Activated CD4-positive, alpha-beta T cell treated with anti-CD3 and anti-CD28 coated beads, Interleukin-2, Interleukin-6, amounts not matched to agents 100 ng/mL and 50 ng/mL, durations not matched to agents 16 hours and 8 hours (primary cell): Measurements from ENCODE around the gene GRN.
"Not testable (repeated sequence)": the region's sequence is repeated elsewhere in the genome, so short reads cannot be mapped to it uniquely, and the experiment has no call there.

Experiments used
- DNase-seq: peaks from one replicate; pipeline ENCODE4 v3.0.0-alpha.2; 2020

The GRN gene

DNA sequence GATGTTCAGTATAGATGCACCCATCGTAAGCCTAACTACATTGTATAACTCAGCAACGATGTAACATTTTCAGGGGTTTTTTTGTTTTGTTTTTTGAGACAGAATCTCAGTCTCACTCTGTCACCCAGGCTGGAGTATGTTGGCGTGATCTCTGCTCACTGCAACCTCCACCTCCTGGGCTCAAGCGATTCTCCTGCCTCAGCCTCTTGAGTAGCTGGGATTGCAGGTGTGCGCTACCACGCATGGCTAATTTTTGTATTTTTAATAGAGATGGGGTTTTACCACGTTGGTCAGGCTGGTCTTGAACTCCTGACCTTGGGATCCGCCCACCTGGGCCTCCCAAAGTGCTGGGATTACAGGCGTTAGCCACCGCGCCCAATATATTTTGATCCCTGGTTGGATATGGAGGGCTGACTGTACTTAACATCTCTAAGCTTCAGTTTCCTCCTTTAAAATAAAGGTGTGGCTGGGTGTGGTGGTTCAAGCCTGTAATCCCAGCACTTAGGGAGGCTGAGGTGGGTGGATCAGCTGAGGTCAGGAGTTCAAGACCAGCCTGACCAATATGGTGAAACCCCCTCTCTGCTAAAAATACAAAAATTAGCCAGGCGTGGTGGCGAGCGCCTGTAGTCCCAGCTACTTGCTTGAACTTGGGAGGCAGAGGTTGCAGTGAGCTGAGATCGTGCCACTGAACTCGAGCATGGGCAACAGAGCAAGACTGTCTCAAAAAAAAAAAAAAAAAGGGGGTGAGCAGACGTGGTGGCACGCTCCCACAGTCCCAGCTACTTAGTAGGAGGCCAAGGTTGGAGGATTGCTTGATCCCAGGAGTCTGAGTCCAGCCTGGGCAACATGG lies 2.3 kb downstream of the GRN start:
- not testable (repeated sequence) for DNase-seq

DNA sequence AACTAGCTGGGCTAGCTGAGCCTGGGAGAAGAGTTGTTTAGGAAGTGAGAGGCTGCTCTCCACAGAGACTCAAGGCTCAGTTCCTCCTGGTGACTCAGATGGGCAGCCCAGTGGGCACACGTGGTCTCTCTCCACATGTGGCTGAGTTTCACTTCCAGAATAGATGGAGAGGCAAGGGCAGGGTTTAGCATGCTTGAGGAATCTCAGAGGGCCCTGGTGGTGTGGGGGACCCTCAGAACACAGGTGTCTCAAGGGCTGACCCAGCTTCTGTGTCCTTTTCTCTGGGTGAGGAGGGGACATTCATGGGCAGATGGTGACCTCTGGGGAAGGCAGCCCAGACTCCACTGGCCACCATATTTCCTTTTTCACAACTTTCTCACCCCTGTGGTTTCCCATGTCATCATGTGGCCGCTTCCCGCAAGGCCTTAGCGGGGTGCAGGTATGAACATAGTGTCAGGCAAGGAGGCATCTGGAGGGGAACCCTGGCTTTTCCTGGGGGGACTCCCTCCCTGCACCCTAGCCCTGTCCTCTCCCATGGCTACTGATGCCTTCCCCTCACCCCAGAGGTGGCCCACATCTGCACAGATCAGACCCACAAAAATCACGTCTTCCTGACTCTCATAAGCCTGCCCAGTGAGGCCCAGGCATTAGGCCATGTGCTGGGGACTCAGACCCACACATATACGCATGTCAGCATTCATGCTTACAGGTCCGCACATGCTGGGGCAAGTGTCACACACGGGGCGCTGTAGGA lies 3.3 kb downstream of the GRN start:
- peak; percentile 37 for DNase-seq

DNA sequence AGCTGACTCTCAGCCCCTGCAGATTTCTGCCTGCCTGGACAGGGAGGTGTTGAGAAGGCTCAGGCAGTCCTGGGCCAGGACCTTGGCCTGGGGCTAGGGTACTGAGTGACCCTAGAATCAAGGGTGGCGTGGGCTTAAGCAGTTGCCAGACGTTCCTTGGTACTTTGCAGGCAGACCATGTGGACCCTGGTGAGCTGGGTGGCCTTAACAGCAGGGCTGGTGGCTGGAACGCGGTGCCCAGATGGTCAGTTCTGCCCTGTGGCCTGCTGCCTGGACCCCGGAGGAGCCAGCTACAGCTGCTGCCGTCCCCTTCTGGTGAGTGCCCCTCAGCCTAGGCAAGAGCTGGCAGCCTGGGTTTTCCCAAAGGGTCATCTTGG lies 3.9 kb downstream of the GRN start:
- DNase-seq = no peak

DNA sequence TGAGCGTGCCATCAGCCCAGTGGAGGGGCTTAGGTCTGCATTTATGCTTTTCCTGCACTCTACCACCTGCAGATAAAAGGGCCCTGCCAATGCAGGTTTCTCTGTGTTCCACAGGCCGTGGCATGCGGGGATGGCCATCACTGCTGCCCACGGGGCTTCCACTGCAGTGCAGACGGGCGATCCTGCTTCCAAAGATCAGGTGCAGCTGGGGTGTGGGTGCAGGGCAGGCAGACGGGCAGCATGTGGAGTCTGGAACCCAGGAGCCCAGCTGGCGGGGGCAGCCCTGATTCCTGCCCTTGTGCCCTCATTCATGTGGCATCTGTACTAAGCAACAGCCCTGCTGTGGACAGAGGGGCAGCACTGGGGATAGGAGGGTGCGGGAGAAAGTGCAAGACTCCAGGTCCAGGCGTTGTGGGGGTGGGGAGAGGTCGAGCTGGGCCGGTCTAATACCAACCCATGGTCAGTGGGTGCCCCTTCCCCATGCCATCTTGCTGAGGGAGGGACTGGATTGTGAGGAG lies 4.5 kb downstream of the GRN start:
- no peak for DNase-seq

DNA sequence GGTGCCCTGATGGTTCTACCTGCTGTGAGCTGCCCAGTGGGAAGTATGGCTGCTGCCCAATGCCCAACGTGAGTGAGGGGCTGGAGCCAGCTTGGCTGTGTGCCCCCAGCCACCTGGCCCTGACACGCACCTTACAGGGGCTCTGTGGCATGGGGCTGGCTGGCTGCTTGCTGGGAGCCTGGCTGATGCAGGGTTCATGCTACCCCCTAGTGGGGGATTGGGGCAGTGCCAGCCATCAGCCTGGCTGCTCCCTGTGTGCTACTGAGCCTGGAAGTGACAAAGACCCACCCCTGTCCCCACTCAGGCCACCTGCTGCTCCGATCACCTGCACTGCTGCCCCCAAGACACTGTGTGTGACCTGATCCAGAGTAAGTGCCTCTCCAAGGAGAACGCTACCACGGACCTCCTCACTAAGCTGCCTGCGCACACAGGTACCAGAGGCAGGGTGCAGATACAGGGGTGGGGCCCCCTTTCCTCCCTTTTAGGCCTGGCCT lies 5.7 kb downstream of the GRN start:
- DNase-seq = peak; percentile 83

DNA sequence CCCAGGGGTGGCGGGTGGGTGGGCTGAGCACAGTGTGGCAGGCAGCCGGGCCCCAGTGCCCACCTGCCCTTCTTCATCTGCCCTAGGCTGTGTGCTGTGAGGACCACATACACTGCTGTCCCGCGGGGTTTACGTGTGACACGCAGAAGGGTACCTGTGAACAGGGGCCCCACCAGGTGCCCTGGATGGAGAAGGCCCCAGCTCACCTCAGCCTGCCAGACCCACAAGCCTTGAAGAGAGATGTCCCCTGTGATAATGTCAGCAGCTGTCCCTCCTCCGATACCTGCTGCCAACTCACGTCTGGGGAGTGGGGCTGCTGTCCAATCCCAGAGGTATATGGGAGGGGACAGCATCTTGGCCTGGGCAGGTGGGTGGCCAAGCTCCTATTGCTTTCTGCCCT lies 6.4 kb downstream of the GRN start:
- DNase-seq = no peak

DNA sequence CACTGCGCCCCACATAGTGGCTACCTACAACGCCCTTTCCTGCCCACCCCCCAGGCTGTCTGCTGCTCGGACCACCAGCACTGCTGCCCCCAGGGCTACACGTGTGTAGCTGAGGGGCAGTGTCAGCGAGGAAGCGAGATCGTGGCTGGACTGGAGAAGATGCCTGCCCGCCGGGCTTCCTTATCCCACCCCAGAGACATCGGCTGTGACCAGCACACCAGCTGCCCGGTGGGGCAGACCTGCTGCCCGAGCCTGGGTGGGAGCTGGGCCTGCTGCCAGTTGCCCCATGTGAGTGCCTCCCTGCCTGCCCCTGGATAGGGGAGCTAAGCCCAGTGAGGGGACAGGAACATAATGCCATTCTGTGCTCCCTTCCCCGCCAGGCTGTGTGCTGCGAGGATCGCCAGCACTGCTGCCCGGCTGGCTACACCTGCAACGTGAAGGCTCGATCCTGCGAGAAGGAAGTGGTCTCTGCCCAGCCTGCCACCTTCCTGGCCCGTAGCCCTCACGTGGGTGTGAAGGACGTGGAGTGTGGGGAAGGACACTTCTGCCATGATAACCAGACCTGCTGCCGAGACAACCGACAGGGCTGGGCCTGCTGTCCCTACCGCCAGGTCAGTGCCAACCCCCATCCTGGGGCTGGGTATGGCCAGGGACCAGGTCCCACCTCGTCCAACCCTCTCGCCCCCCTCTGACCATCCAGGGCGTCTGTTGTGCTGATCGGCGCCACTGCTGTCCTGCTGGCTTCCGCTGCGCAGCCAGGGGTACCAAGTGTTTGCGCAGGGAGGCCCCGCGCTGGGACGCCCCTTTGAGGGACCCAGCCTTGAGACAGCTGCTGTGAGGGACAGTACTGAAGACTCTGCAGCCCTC lies 7.1 kb downstream of the GRN start:
- no peak for DNase-seq

DNA sequence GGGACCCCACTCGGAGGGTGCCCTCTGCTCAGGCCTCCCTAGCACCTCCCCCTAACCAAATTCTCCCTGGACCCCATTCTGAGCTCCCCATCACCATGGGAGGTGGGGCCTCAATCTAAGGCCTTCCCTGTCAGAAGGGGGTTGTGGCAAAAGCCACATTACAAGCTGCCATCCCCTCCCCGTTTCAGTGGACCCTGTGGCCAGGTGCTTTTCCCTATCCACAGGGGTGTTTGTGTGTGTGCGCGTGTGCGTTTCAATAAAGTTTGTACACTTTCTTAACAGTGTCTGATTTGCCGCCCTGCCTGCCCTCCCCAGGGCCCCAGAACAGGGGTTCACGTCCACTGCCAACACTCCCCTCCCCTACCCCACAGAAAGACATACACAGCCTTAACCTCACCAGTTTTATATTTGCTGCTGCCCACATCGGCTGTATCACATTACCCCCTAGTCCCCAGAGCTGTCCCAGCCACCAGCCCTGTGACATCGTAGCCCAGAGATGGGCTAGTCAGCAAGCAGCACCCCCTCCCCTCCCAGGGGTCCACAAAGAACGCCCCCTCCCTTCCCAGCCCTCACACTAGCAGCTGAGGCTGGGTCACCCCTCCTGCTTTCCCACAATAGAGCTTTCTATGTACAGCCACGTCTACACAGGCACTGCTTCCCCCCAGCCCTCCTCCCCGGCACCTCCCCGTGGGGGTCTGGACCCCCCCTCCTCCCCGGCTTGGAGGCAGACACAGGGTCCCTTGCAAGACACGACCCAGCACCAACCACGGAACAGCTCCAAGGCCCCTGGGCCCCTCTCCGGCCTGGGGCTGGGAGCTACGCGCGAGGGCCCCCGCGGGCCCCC lies 7.9 kb downstream of the GRN start:
- DNase-seq = no peak

DNA sequence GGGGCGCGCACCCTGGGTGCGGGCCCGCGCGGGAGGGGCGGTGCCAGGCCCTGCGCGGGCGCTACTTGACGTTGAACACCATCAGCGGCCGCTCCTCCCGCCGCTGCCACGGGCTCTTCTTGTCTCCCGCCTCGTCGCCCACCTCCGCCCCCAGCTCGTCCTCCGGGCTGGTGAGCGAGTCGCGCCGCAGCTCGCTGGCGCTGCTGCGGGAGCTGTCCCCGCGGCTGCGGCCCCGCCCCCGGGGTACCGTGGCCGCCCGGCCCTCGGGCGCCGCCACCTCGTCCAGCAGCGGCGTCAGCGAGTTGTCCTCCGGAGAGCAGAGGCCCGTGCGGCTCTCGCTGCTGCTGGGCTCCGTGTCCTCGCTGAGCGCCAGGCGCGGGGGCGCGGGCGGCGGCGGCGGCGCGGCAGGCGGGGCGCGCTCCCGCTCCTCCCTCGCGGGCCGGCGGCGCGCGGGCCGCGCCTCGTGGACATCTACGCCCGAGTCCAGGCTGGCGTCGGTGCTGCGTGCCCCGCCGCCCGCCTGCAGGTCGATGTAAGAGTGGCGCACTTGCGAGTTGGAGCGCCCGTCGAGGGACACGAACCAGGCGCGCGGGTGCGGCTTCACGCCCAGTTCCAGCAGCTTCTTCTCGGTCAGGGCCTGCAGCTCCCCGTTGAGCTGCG lies 8.7 kb downstream of the GRN start:
- no peak for DNase-seq

DNA sequence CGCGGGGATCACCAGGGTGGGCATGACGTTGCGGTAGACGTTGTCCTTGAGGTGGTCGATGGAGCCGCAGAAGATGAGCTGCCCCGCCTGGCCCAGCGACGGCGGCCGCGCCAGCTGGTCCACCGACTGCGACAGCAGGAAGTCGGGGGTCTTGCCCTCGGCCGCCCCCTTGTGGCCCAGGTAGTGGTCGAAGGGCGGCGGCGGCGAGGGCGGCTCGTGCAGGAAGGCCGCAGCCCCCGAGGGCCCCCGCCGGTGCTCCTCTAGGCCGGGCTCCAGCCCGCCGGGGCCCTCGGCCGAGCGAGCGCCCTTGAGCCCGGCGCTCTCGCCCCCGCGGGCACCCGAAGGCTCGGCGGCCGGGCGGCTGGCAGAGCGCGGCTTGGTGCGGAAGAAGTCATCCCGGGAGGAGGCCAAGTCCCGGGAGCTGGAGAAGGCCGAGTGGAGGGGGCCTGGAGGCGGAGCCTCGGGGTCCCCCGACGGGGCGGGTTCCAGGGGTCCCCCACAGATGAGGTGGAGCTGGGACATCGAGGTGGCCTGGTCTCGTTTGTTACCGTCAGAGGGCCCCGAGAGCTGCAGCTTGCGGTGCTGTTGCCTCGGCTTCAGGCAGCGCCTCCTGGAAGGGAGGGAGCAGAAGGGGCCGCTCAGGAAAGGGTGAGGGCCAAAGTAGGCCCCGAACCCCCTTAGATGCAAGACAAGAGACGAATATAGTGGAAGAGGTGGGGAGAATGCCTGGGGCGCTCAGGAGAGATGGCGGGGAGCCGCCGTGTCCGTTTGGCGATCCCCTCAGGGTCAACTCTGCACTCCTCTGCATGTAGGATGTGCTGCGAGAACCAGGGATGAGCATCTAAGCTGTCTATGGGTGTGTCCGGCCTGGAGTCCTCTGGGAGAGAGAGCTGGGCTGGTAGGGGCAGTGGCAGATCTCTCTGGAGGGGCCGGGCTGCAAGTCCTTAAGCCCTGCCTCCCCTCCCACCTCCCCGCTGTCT lies 9.8 kb downstream of the GRN start:
- DNase-seq = peak; percentile 61

DNA sequence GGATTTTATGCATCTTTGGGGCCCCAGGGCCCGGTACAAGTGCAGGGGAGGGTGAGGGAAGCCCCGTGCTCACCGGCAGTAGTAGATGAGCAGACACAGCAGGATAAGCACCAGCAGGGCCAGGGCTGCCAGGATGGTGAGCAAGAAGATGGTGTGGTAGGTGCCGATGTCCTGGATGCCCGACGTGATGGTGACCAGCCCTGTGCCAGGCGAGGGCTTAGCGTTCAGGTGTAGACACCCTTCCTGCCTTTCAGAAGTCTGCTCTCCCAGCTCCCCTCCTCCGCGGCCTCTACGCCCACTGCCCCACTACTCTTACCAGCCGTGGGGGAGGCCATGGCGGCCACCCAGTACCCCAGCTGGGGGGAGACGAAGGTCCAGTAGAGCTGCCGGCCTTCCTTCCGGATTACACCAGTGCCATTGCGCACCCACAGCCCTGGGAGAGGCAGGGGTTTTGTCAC lies 10.6 kb downstream of the GRN start:
- DNase-seq = no peak

DNA sequence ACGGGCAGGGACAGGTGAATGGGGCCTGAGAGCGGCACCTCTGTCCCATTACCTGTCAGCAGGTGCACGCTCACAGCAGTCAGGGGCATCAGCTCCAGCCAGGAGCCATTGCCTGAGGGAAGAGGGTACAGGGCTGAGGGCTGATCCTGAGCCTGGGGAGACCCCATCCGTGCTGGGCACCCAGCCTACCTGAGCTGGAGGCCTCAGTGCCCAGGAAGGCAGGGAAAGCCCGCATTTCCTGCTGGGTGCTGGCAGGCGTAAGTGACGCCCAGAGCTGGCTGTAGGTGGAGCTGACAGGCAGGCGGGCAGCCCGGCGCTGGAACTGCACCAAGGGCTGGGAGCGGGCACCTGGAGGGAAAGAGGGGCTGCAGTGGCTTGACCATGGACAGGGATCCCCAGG lies 11.1 kb downstream of the GRN start:
- DNase-seq = no peak

DNA sequence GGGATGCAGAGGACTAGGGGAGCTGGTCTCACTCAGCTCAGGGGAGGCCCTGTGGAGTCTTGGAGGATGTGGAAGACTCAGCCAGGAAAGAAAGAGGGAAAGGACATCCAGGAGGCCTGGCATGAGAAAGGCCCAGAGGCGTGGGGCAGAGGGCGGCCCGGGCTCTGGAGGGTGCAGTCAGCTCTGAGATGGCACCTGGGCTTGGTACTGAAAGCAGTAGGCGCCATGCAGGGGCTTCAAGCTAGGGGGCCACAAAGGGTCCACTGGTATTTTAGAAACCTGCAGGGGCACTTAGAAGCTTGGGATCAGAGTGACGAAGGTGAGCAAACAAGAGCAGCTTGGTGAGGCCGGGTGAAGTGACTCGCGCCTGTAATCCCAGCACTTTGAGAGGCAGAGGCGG lies 13.0 kb downstream of the GRN start:
- DNase-seq = no peak

DNA sequence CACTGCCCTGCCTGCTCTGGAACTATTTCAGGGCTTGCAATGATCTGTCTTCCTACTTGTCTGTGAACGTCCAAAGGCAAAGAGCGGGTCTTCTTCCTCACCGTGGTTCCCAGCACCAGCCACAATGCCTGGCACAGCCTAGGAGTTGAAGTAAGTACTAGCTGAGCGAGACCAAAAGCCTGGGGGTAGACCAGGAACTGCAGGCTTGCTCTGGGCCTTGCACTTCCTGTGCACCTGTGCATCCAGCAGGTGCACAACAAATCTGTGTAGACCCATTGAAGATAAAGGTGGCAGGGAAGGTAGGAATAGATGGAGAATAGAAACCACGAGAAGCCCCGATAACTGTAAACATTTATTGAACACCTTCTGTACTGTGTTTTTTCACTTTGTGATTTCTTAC lies 13.9 kb downstream of the GRN start:
- no peak for DNase-seq

DNA sequence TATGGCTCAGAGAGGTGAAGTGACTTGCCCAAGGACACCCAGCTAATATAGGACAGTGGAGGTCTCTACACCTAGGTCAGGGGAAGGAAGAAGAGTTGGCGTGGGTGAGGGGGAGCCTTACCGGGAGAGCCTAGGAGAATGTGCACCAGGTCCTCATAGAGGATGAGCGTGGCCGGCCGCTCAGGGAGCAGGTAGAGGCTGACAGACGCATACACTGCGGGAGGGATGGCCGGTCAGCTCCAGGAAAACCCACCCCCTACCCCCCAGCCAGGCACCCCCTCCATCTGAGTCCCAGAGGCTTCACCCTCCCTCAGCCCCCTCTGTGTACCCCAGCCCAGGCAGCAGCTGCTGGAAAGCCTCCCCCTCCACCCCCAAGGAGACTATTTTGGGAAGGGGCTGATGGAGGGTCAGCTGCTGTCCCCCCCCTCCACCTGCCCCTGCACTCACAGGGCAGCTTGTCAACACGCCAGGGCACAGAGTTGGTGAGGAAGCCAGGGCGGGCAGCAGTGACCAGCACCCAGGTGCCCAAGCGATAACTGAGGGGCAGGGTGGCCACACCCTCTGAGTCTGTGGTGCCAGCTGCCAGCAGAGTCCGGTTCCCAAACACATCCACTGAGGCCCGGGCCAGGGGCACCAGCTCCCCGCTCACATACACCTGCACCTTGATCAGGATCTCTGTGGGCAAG lies 14.5 kb downstream of the GRN start:
- DNase-seq = no peak

DNA sequence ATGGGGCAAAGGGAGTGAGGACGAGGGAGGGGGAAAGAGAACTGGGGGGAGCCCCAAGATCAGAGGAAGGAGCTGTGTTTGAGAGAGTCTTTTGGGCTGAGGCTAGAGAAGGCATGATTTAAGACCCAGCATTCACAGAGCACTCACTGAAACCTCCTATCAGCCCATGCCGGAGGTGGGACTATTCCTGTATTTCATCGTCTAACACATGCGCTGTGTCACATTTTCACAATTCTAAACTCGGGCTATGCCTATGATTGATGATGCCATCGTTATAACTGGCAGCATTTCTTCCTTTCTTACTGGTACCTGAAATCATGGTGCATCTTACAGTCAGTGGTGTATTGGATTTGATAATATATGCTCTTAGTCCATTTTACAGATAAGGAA lies 15.0 kb downstream of the GRN start:
- no peak for DNase-seq

DNA sequence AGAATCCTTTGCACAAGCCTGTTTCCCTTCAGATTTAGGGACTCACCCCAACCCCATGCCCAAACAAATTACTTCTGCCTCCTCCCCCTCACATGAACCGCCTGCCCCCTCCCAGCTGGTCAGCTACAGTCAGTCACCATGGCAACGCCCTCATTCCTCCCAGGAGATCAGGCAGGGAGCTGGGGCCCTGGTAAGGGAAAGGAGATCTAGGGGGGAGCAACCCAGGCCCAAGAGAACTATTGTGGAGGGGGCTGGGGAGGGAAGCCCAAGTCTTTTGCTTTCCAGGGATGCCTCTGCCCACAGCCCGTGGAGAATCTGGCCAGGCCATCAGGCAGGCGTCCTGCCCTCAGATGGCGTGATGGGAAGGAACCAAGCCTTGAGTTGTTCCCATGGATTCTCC lies 15.7 kb downstream of the GRN start:
- DNase-seq = no peak

DNA sequence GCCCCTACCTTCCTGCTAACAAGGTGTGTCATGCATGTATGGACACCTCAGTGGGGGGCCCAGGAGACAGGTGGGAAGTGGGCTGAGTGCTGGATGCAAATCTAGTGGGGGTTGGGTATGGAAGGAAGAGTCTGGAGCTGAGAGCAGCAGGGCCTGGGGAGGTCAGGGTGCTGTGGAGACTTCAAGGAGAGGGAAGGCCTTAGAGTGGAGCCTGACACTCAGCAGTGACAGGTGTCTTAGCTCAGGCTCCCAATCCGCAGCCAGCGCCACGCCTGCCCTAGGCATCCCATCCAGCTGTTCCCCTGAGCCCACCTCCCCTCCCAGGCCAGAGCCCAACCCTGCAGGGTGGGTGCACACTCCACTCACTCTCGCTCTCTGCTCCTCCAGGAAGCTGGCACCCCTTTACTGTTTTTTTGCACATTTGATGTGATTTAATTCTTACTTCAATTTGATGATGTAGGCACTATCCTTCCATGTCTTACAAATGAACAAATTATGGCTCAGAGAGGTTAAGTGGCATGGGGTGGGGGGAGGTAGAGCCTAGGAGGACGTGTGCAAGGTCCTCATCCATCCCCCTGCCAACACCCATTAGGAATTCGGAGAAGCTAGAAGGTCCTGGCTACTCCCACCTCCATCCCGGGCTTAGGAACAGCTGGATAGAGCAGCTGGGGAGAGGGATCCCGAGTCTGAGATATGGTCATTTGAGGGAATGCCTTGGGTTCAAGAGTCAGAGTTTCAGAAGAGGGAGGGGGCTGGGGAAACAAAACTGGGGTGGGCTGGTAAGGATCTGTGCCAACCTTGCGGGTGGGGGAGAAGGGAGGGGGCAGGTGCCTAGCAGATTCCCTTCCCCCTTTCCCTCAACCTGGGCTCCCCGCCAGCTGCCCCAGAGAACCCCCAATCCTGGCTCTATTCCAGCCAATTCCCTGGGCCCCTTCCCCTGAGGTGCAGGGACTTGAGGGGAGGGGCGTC lies 16.5 kb downstream of the GRN start:
- no peak for DNase-seq
